Kasumi-1 (cell line): Measurements from ENCODE around the gene CRYGD.
"Not testable (repeated sequence)": the region's sequence is repeated elsewhere in the genome, so short reads cannot be mapped to it uniquely, and the experiment has no call there.

Source experiments
- DNase-seq, 2 experiments: peaks; one replicate each; lab custom pipeline; 2025; lab: John Stamatoyannopoulos, UW

CRYGD gene

GRCh38 chr2:208129744-208130711, 5.7 kb upstream of the CRYGD start, which contains the start of gene CRYGC:
TSS of gene CRYGC (minus strand) at chr2:208129828. CDS start at chr2:208129792, 36 bp downstream.
- DNase-seq: no peak

- DNase-seq: no peak
Measured at GRCh38 chr2:208128136-208128535, 3.8 kb upstream of the CRYGD start.

GRCh38 chr2:208127090-208127489, 2.8 kb upstream of the CRYGD start:
- DNase-seq: no peak

- DNase-seq: no peak
Measured at GRCh38 chr2:208125251-208125650, 927 bp upstream of the CRYGD start.

GRCh38 chr2:208122248-208122647, 2.1 kb downstream of the CRYGD start:
- DNase-seq: no peak

- no peak for DNase-seq
Measured at GRCh38 chr2:208118918-208119317, 5.4 kb downstream of the CRYGD start.

- DNase-seq: not testable (repeated sequence)
Measured at GRCh38 chr2:208117390-208117789, 6.9 kb downstream of the CRYGD start.

- DNase-seq: no peak
Measured at GRCh38 chr2:208112969-208113368, 11.4 kb downstream of the CRYGD start.

GRCh38 chr2:208112273-208112745, 12.0 kb downstream of the CRYGD start:
- not testable (repeated sequence) for DNase-seq

GRCh38 chr2:208103616-208104015, 20.7 kb downstream of the CRYGD start:
- no peak for DNase-seq

GRCh38 chr2:208101716-208102631, 22.4 kb downstream of the CRYGD start:
- peak; percentile 16 to 31 for DNase-seq

GRCh38 chr2:208099682-208100470, 24.4 kb downstream of the CRYGD start:
- DNase-seq: no peak

GRCh38 chr2:208098701-208099100, 25.6 kb downstream of the CRYGD start:
- not testable (repeated sequence) for DNase-seq

- DNase-seq: no peak
Measured at GRCh38 chr2:208098267-208098666, 26.1 kb downstream of the CRYGD start.

GRCh38 chr2:208097801-208098200, 26.5 kb downstream of the CRYGD start:
- no peak for DNase-seq

- DNase-seq: no peak
Measured at GRCh38 chr2:208097313-208097712, 27.0 kb downstream of the CRYGD start.

- DNase-seq: no peak
Measured at GRCh38 chr2:208096080-208096479, 28.2 kb downstream of the CRYGD start.

- no peak for DNase-seq
Measured at GRCh38 chr2:208093128-208093527, 31.2 kb downstream of the CRYGD start.

GRCh38 chr2:208092093-208092832, 32.1 kb downstream of the CRYGD start:
- DNase-seq: no peak

GRCh38 chr2:208090420-208090819, 33.9 kb downstream of the CRYGD start:
- no peak for DNase-seq

GRCh38 chr2:208086029-208086428, 38.3 kb downstream of the CRYGD start:
- peak; percentile 10 to 12 for DNase-seq
